Smooth muscle cell (in vitro differentiated cells): ENCODE measurements around the gene EPHB6. TPM values are rescaled to one million over a fixed set of nuclear protein-coding genes. Genes with fewer than 3 reads are reported as not detected.

Experiments used
- DNase-seq: peaks from one replicate; lab custom pipeline; 2025; ENCODE audit not compliant: unreplicated experiment; lab: John Stamatoyannopoulos, UW
- H2AFZ ChIP-seq: fragments of 200-600 bp; sonication (generic); 2 replicates; pipeline ENCODE4 v1.6.0; 2016; ENCODE audit warnings: antibody characterized with exemption, low read depth, mild to moderate bottlenecking
- H3F3A ChIP-seq: fragments of 200-600 bp; sonication (generic); 2 replicates; pipeline ENCODE4 v1.6.0; 2017; ENCODE audit warnings: antibody characterized with exemption, low read depth
- H3K27ac ChIP-seq: fragments of 200-600 bp; sonication (generic); 2 replicates; pipeline ENCODE4 v1.5.1; 2016; ENCODE audit warnings: low read depth, mild to moderate bottlenecking
- H3K27me3 ChIP-seq: fragments of 200-600 bp; sonication (generic); 2 replicates; pipeline ENCODE4 v1.6.1; 2016; ENCODE audit warnings: low read depth, mild to moderate bottlenecking
- H3K36me3 ChIP-seq: fragments of 200-600 bp; sonication (generic); 2 replicates; pipeline ENCODE4 v1.5.1; 2016; ENCODE audit warnings: low read depth
- H3K4me1 ChIP-seq: fragments of 200-600 bp; sonication (generic); 2 replicates; pipeline ENCODE4 v1.5.1; 2016; ENCODE audit warnings: low read depth
- H3K4me2 ChIP-seq: fragments of 200-600 bp; sonication (generic); 2 replicates; pipeline ENCODE4 v1.6.0; 2016; ENCODE audit warnings: mild to moderate bottlenecking
- H3K4me3 ChIP-seq: fragments of 200-600 bp; sonication (generic); 2 replicates; pipeline ENCODE4 v1.5.1; 2016; ENCODE audit warnings: mild to moderate bottlenecking
- H3K79me2 ChIP-seq: fragments of 200-600 bp; sonication (generic); 2 replicates; pipeline ENCODE4 v1.6.0; 2016; ENCODE audit warnings: low read depth, mild to moderate bottlenecking
- H3K9ac ChIP-seq: fragments of 200-600 bp; sonication (generic); 2 replicates; pipeline ENCODE4 v1.6.0; 2016; ENCODE audit warnings: low read depth
- H3K9me3 ChIP-seq: fragments of 200-600 bp; sonication (generic); replicated peaks from 2 replicates; pipeline ENCODE4 v1.5.1; 2016; ENCODE audit warnings: low read depth
- H4K20me1 ChIP-seq: fragments of 200-600 bp; sonication (generic); 2 replicates; pipeline ENCODE4 v1.6.0; 2016; ENCODE audit warnings: low read depth
- WGBS: methylation state at CpG from one replicate; pipeline ENCODE4 v1.1.7; 2016; ENCODE audit warnings: low lambda C conversion rate; 5-methylcytosine and 5-hydroxymethylcytosine counted together
- polyA plus RNA-seq: library from polyadenylated mRNA; unstranded; fragments of >200 nt; fragmentation: Nextera tagmentation; extraction: Ambion mirVana; gene quantifications from 2 replicates; pipeline ENCODE4 v1.2.1, GENCODE V29; 2016
- total RNA-seq: library from RNA; depleted of rRNA; stranded (reverse); fragments of >200 nt; gene quantifications from 2 replicates; pipeline ENCODE4 v1.2.3, GENCODE V29; 2014
- TF ChIP-seq, protein P1 (sequence below): fragments of 200-600 bp; sonication (generic); IDR thresholded peaks from 2 replicates; pipeline ENCODE4 v1.5.1; 2017; ENCODE audit warnings: borderline replicate concordance, mild to moderate bottlenecking, antibody characterized with exemption; ENCODE audit not compliant: insufficient read depth, poor library complexity, severe bottlenecking

Gene EPHB6
- total and polyA plus RNA-seq, 2 experiments from 2014 or later = 4.8 to 12.6 TPM

DNA sequence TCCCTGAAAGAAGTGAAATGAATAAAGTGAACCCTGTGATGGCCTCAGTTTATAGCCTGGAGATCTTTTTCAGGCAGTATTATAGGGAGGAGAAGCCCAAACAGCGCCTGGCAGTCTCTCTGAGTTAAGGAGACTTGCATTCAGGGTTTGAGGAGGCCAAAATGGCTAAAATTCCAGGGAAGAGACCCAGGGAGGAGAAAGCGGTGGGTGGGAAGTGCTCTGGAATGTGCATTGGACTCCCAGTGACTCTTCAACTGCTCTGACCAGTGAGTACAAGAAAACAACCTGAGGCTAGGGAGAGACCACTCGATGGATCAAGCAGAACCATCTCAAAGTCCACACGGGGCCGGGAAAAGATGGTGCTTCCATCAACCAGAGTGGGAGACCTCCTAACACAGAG, 35.3 kb upstream of the EPHB6 start:
- WGBS = 86% methylated on average over 5 of the region's 5 CpGs
- H3K4me2 ChIP-seq = no peak overlapping the region
- H3K4me1 ChIP-seq = no peaks in the 10 kb centered on the region
- H3K79me2 ChIP-seq = no peaks in the 10 kb centered on the region
- H3K9ac ChIP-seq = no peak overlapping the region
- no peaks in the 10 kb centered on the region for H3K9me3 ChIP-seq
- H3F3A ChIP-seq = no peaks in the 10 kb centered on the region
- H4K20me1 ChIP-seq = no peaks in the 10 kb centered on the region
- H3K27ac ChIP-seq = no peak overlapping the region
- H2AFZ ChIP-seq = no peak overlapping the region
- TF ChIP-seq, protein P1, sequence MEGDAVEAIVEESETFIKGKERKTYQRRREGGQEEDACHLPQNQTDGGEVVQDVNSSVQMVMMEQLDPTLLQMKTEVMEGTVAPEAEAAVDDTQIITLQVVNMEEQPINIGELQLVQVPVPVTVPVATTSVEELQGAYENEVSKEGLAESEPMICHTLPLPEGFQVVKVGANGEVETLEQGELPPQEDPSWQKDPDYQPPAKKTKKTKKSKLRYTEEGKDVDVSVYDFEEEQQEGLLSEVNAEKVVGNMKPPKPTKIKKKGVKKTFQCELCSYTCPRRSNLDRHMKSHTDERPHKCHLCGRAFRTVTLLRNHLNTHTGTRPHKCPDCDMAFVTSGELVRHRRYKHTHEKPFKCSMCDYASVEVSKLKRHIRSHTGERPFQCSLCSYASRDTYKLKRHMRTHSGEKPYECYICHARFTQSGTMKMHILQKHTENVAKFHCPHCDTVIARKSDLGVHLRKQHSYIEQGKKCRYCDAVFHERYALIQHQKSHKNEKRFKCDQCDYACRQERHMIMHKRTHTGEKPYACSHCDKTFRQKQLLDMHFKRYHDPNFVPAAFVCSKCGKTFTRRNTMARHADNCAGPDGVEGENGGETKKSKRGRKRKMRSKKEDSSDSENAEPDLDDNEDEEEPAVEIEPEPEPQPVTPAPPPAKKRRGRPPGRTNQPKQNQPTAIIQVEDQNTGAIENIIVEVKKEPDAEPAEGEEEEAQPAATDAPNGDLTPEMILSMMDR = no peak
- H3K27me3 ChIP-seq = no peaks in the 10 kb centered on the region
- DNase-seq = no peak
- H3K4me3 ChIP-seq = no peak overlapping the region
- H3K36me3 ChIP-seq = no peaks in the 10 kb centered on the region

DNA sequence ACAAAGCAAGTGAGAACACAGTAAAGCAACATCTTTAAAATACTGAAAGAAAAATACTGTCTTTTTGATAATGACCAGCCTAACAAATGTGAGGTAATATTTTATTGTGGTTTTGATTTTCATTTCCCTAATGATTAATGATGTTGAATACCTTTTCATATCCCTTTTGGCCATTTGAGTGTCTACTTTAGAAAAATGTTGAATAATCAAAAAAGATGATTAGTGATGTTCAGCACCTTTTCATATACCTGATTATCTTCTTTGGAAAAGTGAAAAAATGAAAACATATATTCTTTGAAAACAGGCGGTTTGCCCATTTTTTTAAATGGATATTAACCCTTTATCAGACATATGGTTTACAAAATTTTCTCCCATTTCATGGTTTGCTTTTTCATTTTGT, 32.2 kb upstream of the EPHB6 start:
- 58% methylated on average over 1 of the region's 1 CpG for WGBS
- H3K4me2 ChIP-seq = no peak overlapping the region
- no peaks in the 10 kb centered on the region for H3K4me1 ChIP-seq
- no peaks in the 10 kb centered on the region for H3K79me2 ChIP-seq
- H3K9ac ChIP-seq = no peak overlapping the region
- no peak for DNase-seq
- H3F3A ChIP-seq = no peaks in the 10 kb centered on the region
- no peaks in the 10 kb centered on the region for H4K20me1 ChIP-seq
- H3K27ac ChIP-seq = no peak overlapping the region
- H2AFZ ChIP-seq = no peak overlapping the region
- TF ChIP-seq, protein P1 = no peak
- H3K36me3 ChIP-seq = no peaks in the 10 kb centered on the region
- H3K9me3 ChIP-seq = no peaks in the 10 kb centered on the region
- no peak overlapping the region for H3K4me3 ChIP-seq
- no peaks in the 10 kb centered on the region for H3K27me3 ChIP-seq

DNA sequence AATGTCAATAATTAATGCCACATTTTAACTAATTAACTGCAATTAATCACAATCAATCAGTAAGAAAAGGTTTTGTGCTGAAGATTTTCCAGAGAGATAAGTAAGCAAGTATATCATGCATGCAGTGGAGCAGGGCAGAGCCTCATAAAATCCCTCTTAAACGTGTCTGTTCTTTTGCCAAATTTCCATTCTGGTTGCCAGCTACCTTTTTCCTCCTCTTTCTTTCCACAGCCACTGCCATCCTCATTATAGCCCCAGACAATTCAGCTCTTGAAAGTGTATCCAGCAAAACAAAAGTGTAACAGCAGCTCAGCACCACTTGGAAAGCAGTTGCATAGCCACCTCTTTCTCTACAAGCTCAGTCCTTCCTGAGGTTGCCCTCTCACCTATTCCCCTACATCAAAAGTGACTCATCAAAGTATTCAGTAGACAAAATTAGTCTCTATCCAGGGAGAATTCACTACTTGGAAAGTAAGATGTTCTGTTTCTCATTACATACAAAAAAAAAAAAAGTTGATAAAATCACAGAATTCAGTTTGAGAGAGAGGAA, 26.9 kb upstream of the EPHB6 start:
- Histone ChIP-seq H3F3A (no peaks in the 10 kb centered on the region), H2AFZ (no peak overlapping the region), H4K20me1 (no peaks in the 10 kb centered on the region), H3K4me3 (no peak overlapping the region), H3K9ac (no peak overlapping the region), H3K36me3 (no peaks in the 10 kb centered on the region), H3K27ac (no peak overlapping the region), H3K79me2 (no peaks in the 10 kb centered on the region), H3K4me1 (no peaks in the 10 kb centered on the region), H3K27me3 (no peaks in the 10 kb centered on the region), H3K9me3 (no peaks in the 10 kb centered on the region), H3K4me2 (no peak overlapping the region)
- TF ChIP-seq, protein P1 = no peak
- DNase-seq = no peak
- 30% methylated on average over 1 of the region's 1 CpG for WGBS

DNA sequence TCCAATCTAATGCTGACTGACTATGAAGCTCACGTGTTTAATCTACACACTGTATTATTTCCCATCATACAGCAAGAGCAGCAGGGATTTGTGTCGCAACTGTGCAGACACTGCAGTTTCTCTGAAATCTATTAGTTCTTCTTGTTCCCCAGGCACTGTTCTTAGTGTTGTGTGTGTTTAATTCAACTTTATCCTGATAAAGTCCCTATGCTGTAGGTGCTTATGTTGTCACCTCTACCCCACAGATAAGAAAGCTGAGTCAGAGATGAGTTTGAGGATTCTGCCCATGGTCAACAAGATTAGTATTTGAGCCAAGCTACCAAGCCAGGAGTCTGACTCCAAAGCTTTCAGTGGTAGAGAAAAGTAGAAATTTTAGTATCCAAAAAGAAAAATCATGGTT, 22.5 kb upstream of the EPHB6 start:
- Histone ChIP-seq H3K79me2 (no peaks in the 10 kb centered on the region), H3K4me1 (no peaks in the 10 kb centered on the region), H3K27me3 (no peaks in the 10 kb centered on the region), H3K27ac (no peak overlapping the region), H3F3A (no peaks in the 10 kb centered on the region), H2AFZ (no peak overlapping the region), H3K9me3 (no peaks in the 10 kb centered on the region), H4K20me1 (no peaks in the 10 kb centered on the region), H3K36me3 (no peaks in the 10 kb centered on the region), H3K9ac (no peak overlapping the region), H3K4me3 (no peak overlapping the region), H3K4me2 (no peak overlapping the region)
- DNase-seq = no peak
- TF ChIP-seq, protein P1 = no peak
- 53% methylated on average over 2 of the region's 2 CpGs for WGBS
